GM21576 (cell line): ENCODE measurements around the gene BIRC6.
"Not testable (repeated sequence)": the region's sequence is repeated elsewhere in the genome, so short reads cannot be mapped to it uniquely, and the experiment has no call there.

Experiments
- ATAC-seq: cut with Tn5 transposase; IDR thresholded peaks from one replicate; pipeline ENCODE4 v1.9.1; 2021; ENCODE audit warnings: mild to moderate bottlenecking, moderate library complexity; ENCODE audit not compliant: unreplicated experiment

The BIRC6 gene

GRCh38 chr2:32495139-32495538, 138.3 kb downstream of the BIRC6 start:
- ATAC-seq, result no peak

GRCh38 chr2:32496662-32497061, 139.8 kb downstream of the BIRC6 start:
- ATAC-seq, result no peak

DNA sequence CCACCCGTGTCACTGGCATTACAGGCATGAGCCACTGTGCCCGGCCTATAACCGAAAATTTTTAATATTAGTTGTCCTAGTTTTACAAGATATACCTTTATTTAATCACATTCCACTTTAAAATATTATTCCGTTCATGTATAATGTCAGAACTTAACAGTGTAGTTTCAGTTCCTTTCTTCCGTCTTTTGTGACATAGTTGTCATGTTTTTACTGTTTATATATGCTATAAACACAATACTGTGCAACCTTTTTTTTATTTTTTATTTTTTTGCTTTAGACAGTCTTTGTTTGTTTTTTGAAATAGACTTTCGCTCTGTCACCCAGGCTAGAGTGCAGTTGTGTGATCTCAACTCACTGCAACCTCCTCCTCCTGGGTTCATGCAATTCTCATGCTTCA, 141.5 kb downstream of the BIRC6 start:
- ATAC-seq, result no peak

DNA sequence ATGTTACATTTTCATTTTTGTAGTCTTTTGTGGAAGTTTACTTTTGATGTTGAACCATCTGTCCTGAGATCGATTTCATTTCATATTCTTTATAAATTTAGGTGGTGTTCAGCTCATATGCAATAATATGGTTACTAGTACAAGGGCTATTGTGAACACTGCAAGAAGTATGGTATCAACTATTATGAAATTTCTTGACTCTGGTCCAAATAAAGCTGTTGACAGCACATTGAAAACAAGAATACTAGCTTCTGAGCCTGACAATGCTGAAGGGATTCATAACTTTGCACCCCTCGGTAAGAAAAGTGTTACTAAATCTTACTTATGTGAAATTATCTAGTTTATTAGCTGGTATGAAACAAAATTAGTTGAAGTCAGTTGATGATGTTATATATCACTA, 146.1 kb downstream of the BIRC6 start:
- no peak for ATAC-seq

DNA sequence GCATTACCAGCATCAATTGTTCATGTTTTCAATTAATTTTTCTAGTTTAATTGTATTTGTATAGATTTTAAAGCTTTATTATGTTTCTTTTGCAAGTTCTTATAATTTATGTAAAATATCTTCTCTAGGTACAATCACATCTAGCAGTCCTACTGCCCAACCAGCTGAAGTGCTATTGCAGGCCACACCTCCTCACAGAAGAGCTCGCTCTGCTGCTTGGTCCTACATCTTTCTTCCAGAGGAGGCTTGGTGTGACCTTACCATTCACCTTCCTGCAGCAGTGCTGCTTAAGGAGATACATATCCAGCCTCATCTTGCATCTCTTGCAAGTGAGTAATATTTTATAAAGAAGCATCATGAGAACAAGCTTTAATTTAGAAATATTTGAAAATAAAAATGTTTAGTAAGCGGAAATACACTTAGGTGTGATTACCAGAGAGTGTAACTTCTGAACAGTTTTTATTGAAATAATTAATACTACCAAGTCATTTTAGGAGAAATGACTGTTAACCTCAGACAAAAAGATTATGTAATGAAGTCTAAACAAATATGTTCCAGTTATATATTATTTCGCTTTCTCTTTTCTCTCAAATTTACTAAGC, 148.2 kb downstream of the BIRC6 start:
- no peak for ATAC-seq

DNA sequence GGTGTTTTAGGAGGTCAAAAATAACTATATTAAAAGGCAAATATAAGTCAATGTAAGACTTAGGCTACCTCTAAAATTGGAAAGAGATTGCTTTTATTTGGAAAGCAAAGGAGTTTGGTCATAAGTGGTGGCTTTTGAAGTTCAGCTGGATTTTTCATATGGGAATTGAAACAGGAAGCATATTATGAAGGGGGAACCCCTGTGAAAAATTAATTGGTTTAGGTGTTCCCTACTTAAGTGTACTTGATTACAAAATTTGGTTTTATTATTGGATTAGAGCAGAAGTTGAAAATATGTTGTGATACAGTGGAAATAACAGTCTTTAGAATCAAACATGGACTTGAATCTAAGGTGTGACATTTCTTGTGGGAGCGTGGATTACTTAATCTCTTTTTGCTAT, 149.6 kb downstream of the BIRC6 start:
- ATAC-seq, result no peak

DNA sequence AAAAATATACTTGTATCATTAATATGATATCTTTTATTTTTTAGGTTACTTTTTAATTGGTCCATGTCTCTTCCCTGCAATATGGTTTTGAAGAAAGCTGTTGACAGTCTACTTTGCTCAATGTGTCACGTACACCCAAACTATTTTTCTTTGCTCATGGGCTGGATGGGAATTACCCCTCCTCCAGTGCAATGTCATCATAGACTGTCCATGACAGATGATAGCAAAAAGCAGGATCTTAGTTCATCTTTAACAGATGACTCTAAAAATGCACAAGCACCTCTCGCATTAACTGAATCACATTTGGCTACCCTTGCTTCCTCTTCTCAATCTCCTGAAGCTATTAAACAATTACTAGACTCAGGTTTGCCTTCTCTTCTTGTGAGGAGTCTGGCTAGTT, 158.1 kb downstream of the BIRC6 start:
- no peak for ATAC-seq

DNA sequence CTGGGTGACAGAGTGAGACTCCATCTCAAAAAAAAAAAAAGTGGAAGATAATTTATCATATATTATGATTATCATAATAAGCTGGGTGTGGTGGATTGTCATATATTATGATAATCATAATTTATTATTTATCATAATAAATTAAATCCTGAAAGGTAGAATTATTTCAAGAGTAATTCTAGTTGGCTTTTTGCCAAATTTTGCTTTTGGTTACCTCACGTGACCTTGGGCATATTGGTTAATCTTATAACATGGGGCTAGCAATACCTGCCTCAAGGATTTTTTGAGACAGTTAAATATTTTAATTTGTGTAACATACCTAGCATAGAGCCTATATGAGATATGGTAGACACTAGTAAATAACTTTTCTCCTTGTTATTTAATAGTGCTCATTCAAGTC, 159.7 kb downstream of the BIRC6 start:
- ATAC-seq, result no peak

- no peak for ATAC-seq
Observed at GRCh38 chr2:32522770-32523169, 165.9 kb downstream of the BIRC6 start.

GRCh38 chr2:32523686-32524085, 166.9 kb downstream of the BIRC6 start:
- ATAC-seq, result no peak

DNA sequence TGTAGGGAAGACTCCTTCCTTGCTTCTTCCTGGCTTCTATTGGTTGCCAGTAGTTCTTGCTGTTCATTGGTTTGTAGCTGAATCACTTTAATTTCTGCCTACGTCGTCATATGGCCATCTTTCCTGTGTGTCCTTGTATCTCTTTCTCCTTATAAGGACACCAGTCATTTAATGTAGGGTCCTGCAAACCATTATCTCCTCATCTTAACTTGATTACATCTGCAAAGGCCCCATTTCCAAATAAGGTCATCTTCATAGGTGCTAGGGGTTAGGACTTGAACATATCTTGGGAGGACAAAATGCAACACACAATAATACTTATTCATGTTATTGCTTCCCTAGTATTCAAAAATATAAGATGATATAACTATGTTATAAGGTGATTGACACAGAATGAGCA, 175.5 kb downstream of the BIRC6 start:
- ATAC-seq, result no peak

GRCh38 chr2:32532961-32533360, 176.1 kb downstream of the BIRC6 start:
- ATAC-seq, result no peak

- no peak for ATAC-seq
Observed at GRCh38 chr2:32534831-32535230, 178.0 kb downstream of the BIRC6 start.

DNA sequence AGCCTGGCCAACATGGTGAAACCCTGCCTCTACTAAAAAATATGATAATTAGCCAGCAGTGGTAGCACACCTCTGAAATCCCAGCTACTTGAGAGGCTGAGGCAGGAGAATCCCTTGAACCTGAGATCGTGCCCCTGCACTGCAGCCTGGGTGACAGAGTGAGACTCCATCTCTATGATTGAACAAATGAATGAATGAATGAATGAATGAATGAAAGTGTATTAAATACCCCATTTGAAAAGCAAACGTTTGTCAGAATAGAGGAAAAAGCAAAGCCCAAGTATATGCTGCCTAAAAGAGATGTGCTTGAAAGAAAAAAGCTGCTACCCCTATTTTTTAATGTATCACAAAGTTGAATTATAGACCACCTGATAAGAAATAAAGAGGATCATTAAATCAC, 181.9 kb downstream of the BIRC6 start:
- no peak for ATAC-seq

GRCh38 chr2:32552483-32552882, 195.7 kb downstream of the BIRC6 start:
- ATAC-seq, result not testable (repeated sequence)

GRCh38 chr2:32553829-32554432, 197.1 kb downstream of the BIRC6 start:
- ATAC-seq, result peak; percentile 86

- ATAC-seq, result no peak
Observed at GRCh38 chr2:32558492-32558891, 201.7 kb downstream of the BIRC6 start.

- no peak for ATAC-seq
Observed at GRCh38 chr2:32559136-32559535, 202.3 kb downstream of the BIRC6 start.

GRCh38 chr2:32562906-32563305, 206.1 kb downstream of the BIRC6 start:
- no peak for ATAC-seq

DNA sequence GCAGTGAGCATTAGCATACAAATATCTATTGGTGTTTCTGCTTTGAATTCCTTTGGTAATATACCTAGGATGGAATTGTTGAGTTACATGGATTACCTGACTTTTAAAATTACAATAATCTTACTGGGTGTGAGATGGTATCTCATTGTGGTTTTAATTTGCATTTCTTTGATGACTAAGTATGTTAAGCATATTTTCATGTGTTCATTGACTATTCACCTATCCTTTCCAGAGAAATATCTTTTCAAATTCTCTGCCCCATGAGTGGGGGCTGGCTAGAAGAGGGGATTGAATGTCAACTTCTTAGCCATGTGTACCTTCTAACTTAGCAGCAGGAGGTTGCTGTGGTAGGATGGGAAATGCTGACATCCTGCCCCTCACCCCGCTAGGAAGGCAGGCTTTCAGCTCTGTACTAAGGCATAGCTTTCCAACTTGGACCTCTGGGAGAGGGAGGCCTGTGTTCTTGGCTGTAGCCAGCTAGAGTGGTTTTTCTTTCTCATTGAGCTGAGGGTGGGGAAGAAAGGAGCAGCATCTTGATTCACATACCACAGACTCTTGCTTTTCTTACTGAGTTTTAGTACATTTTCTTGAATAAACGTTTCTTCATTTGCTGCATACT, 207.7 kb downstream of the BIRC6 start:
- ATAC-seq, result no peak

- ATAC-seq, result no peak
Observed at GRCh38 chr2:32565902-32566301, 209.1 kb downstream of the BIRC6 start.

DNA sequence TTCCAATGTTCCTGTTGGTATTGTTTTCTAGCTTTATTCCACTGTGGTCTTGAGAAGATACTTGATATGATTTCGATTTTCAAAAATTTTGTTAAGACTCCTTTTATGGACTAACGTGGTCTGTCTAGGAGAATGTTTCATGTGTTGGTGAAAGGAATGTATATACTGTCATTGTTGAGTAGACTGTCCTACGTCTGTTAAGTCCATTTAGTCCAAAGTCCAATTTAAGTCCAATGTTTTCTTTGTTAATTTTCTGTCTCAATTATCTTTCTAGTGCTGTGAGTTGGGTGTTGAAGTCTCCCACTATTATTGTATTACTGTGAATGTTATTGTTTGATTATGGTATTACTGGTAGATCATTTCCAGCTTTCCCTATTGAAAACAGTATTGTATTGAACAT, 215.2 kb downstream of the BIRC6 start:
- no peak for ATAC-seq

GRCh38 chr2:32572737-32573136, 215.9 kb downstream of the BIRC6 start:
- no peak for ATAC-seq
